HG03066 (cell line): Measurements from ENCODE around the gene SLC6A17.

Experiments used
- ATAC-seq: cut with Tn5 transposase; IDR thresholded peaks from one replicate; pipeline ENCODE4 v1.9.1; 2021; ENCODE audit warnings: low read depth; ENCODE audit not compliant: unreplicated experiment

The SLC6A17 gene

GRCh38 chr1:110235834-110236682 lies 85.8 kb downstream of the SLC6A17 start:
- ATAC-seq = no peak

GRCh38 chr1:110237386-110238152 lies 87.3 kb downstream of the SLC6A17 start:
- ATAC-seq = no peak

- ATAC-seq = no peak
These were observed 89.4 kb downstream of the SLC6A17 start for GRCh38 chr1:110239441-110240430.

GRCh38 chr1:110240476-110241210 lies 90.3 kb downstream of the SLC6A17 start:
- ATAC-seq = no peak

- no peak for ATAC-seq
These were observed 91.2 kb downstream of the SLC6A17 start for GRCh38 chr1:110241516-110241915.

- no peak for ATAC-seq
These were observed 91.8 kb downstream of the SLC6A17 start for GRCh38 chr1:110242062-110242461.

GRCh38 chr1:110242731-110243130 lies 92.4 kb downstream of the SLC6A17 start:
- no peak for ATAC-seq

GRCh38 chr1:110243146-110243545 lies 92.9 kb downstream of the SLC6A17 start:
- no peak for ATAC-seq

- ATAC-seq = no peak
These were observed 93.3 kb downstream of the SLC6A17 start for GRCh38 chr1:110243574-110243973.

- ATAC-seq = no peak
These were observed 95.8 kb downstream of the SLC6A17 start for GRCh38 chr1:110245876-110246620.

GRCh38 chr1:110248746-110249145 lies 98.5 kb downstream of the SLC6A17 start:
- ATAC-seq = no peak

- no peak for ATAC-seq
These were observed 99.0 kb downstream of the SLC6A17 start for GRCh38 chr1:110249256-110249655.

GRCh38 chr1:110250008-110250407 lies 99.7 kb downstream of the SLC6A17 start:
- no peak for ATAC-seq

- ATAC-seq = no peak
These were observed 100.5 kb downstream of the SLC6A17 start for GRCh38 chr1:110250749-110251148.
